HG03280 (cell line): ENCODE results near the gene RPL38.

Experiments used
- ATAC-seq: cut with Tn5 transposase; IDR thresholded peaks from one replicate; pipeline ENCODE4 v1.9.1; 2021; ENCODE audit warnings: mild to moderate bottlenecking, moderate library complexity; ENCODE audit not compliant: unreplicated experiment

The RPL38 gene

DNA sequence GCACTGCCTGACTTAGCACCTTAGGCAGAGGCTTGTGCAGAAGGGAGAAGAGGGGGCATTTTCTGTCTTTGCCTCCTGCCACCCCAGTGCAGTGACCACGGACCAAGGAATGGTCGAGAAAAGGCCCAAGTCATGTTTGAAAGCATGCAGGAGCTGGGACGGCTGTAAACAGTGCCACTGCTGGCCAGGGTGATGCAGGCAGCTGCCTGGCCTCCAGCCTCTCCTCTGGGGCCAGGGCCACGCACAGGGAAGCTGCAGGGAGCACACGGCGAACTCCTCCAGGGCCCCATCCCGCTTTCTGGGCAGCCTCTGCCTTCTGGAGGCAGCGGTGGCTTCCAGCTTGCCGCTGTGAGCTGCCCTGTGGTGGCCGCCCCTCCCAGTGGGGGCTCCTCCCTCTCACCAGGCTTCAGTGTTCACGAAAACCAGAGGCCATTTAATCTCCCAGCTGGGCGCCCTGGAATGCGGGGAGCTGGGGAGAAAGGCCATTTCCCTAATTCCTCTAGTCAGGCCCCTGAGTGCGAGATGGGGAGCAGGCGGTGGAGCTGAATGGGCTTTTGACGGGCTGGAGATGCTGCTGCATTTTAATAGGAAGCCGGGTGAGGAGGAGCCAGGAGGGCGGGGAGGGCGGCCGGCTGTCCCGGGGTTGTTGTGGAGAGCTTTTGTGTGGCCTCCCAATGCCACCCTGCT, 41.8 kb downstream of the RPL38 start:
- no peak for ATAC-seq

DNA sequence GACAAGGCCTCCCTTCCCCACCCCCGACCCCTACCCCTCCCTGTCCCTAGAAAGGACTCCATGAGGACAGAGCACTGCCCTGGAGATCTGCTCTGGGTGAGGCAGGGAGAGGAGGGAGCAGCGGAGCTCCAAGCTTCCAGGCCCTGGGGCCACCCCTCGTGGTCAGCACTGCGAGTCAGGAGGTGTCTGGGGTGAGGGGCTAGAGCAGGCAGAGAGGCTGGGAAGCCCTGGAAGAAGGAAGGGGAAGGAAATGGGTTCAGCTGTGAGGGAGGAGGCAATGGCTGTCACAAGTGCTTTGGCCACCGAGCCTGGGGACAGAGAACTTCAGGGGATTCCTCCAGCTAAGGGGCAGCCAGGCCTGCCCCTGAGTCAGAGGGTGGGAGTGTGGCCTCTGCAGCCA, 42.4 kb downstream of the RPL38 start:
- no peak for ATAC-seq

DNA sequence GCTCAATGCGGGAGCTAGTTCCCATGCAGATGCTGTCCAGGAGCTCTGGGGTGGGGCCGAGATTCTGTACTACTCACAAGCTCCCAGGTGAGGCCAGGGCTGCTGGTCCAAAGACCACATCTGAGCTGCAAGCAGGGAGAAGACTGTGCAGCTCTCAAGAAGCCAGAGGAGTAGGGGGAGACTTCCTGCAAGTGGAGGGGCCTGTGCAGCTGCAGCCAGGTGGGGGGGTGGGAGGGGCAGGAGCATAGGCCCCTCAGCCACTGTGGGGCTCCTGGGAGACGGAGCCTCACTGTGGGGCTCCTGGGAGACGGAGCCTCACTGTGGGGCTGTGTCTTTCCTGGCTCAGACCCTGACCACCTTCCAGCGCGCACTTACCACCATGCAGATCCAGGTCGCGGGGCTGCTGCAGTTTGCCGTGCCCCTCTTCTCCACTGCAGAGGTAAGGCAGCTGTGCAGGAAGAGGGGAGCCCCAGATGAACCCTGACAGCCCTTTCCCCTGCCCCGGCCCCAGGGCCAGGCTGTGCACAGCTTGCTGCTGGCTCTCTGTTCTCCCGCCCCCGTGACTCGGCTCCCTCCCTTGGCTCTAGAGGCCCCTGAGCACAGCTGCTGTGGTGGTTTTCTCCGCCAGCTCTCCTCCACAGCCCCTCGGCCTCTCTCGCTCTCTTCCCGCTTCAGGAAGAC, 46.3 kb downstream of the RPL38 start:
- ATAC-seq: no peak

DNA sequence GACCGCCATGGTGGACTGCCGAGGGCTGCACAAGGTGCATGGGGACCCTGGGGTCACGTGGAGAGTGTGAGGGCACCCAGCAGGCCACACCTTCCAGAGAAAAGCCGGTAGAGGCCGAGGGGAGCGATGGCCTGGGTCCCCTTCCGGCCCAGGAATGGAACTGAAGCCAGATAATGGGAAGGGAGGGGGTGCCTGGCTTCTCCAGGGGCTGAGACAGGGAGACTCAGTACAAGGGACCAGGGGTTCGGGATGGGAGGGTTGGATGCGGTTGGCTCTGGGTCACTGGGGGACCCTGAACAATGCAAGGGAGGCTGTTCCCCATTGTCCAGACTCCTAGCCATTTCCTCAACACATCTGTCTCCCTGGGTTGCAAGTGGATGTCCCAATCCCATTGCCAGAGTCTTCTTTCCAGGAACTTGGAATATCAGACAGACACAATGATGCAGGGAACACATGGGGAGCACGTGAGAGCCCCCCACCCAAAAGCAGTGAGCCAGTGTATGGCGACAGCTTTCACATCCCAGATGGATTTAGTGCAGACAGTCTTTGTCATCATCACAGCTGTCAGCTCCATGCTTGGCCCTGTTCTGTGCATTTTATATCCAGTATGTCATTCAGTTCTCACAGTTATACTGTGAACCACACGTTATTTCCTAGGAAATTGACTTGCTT, 47.0 kb downstream of the RPL38 start:
- no peak for ATAC-seq

DNA sequence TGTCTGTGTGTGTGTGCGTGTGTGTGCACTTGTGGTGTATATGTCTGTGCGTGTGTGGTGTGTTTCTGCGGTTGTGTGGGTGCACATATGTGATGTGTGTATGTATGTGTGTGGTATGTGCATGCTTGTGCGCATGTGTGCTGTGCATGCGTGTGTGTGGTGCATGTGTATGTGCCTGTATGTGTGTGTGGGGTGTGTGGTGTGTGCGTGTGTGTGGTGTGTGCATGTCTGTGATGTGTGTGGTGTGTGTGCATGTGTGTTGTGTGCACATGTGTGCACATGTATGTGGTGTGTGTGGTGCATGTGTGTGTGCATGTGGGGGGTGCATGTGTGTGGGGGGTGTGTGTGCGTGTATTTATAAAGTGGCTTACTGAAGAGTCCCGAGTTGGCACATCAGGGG, 47.6 kb downstream of the RPL38 start:
- ATAC-seq: no peak

DNA sequence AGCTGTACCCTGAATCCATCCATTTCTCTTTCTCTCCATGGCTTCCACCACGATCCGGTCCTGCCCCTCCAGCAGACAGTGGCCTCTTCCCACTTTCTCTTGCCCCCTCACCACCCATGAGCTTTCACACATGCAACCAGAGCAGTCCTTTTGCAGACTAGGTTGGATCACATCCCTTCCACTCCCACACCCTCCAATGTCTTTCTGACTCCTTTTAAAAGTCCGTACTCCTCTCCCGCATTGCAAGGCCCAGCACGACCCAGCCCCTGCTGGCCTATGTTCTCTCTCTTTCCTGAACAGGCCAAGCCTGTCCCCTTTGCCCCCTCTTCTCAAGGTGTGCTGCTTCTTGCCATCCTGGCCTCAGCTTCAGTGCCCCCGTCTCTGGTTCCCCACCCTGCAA, 48.1 kb downstream of the RPL38 start:
- ATAC-seq: no peak

DNA sequence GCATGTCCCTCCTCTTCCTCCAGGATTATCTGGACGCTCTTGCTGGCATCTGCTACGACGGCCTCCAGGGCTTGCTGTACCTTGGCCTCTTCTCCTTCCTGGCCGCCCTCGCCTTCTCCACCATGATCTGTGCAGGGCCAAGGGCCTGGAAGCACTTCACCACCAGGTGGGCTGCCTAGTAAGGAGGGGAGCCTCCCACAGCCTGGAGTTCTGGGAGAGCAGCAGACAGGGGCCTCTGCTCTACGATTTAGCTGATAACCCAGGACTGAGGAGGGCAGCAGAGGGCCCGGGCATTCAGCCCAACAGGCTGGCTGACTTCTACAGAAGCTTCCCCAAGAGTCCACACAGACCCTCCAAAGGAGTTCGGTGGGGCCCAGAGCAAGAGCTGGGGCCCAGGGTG, 48.7 kb downstream of the RPL38 start:
- ATAC-seq: no peak

DNA sequence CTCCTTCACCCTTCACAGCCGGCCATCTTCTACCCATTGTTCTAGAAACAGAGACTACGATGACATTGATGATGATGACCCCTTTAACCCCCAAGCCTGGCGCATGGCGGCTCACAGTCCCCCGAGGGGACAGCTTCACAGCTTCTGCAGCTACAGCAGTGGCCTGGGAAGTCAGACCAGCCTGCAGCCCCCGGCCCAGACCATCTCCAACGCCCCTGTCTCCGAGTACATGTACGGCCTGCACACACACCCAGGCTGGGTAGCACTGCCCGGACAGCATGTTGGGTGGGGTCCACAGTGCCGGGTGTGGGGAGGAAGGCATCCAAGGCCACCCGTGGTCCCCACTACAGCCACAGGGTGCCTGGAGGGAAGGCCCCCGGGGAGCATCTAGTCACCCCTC, 49.6 kb downstream of the RPL38 start:
- ATAC-seq: no peak

DNA sequence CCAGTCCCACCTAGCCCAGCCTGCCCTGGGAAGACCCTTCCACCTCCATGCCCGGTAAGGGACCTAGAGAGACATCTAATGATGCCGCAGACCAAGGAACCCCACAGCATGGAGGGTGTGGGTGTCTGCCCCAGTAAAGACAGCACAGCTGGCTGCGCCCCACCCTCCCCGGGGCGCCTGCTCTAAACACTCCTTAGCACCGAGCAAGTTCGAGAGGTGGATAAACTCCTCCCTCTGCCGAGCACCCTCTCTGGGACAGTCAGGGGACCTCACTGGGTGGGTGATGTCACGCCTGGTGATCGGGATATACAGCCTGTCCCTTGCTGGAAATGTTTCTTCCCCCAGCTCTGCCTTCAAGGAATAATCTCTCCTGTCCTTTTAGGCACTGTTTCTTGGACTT, 53.8 kb downstream of the RPL38 start:
- no peak for ATAC-seq

DNA sequence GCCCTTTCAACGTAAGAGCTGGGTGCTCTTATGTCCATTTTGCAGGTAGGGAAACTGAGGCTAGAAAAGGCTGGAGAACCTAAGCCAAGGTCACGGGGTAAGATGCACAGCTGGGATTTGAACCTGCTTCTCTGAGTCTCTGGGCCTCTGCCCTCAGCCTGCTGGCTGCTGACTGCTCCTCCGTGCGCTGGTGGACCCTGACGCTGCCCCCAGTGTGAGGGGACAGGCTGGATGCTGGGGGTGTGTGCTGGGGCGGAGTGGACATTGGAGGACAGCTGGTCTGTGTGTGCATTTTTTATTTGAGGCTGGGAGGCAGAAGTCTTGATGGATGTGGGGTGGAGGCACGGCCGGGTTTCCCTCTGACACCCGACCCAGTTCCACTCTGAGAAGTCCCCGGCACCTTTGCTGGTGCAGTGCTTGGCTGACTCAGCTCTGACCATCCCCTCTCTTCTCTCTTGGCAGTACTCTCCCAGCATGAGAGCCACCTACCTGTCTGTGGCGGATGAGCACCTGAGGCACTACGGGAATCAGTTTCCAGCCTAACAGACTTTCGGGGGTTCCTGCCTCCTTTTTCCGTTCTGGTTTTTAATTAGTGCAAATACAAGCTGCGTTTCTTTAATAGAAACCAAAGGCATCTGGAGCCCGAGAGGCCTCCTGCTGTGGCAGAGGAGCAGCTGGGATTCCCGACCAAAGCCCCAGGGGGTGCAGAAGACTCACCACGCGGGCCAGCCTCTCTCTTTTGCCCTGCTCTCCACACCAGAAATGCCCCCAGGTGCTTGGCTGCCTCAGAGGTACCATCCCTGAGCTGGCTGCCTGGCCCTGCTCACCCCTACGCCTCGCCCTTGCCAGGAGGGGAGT, 56.4 kb downstream of the RPL38 start:
- ATAC-seq: no peak
